ENCODE results near the gene RAP1GDS1.

DNA sequence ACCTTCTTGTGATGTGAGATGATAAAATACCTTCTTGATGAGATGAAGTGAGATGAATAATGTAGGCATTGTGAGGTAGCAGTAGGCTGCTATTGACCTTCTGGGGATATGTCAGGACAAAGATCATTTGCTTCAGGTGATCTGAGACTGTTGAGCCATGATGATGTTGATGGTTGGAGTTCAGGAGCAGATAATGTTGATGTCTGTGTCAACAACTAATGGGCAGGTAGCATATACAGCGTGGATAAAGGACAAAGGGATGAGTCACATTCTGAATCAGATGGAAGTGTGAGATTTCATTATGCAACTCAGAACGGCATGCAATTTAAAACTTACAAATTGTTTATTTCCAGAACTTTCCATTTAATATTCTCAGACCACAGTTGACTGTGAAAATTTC is 57.3 kb downstream of the RAP1GDS1 start:
- TF ChIP-seq, protein P1, sequence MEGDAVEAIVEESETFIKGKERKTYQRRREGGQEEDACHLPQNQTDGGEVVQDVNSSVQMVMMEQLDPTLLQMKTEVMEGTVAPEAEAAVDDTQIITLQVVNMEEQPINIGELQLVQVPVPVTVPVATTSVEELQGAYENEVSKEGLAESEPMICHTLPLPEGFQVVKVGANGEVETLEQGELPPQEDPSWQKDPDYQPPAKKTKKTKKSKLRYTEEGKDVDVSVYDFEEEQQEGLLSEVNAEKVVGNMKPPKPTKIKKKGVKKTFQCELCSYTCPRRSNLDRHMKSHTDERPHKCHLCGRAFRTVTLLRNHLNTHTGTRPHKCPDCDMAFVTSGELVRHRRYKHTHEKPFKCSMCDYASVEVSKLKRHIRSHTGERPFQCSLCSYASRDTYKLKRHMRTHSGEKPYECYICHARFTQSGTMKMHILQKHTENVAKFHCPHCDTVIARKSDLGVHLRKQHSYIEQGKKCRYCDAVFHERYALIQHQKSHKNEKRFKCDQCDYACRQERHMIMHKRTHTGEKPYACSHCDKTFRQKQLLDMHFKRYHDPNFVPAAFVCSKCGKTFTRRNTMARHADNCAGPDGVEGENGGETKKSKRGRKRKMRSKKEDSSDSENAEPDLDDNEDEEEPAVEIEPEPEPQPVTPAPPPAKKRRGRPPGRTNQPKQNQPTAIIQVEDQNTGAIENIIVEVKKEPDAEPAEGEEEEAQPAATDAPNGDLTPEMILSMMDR (CRISPR knock-in tag; IDR thresholded peaks at IDR 0.05) = no peak
- TF ChIP-seq SRF (IDR thresholded peaks at IDR 0.05; ENCODE audit: low read depth, low read length) = no peak

Data from HepG2 (cell line).